Activated T-helper 1 cell treated with Interleukin-2 at 50 U/mL for 16 hours (primary cell): ENCODE results near the gene SLC25A53.
"Not testable (repeated sequence)": the region's sequence is repeated elsewhere in the genome, so short reads cannot be mapped to it uniquely, and the experiment has no call there.

Experiments used
- DNase-seq: peaks from one replicate; pipeline ENCODE4 v3.0.0-alpha.2; 2020; ENCODE audit warnings: low read depth

The SLC25A53 gene

DNA sequence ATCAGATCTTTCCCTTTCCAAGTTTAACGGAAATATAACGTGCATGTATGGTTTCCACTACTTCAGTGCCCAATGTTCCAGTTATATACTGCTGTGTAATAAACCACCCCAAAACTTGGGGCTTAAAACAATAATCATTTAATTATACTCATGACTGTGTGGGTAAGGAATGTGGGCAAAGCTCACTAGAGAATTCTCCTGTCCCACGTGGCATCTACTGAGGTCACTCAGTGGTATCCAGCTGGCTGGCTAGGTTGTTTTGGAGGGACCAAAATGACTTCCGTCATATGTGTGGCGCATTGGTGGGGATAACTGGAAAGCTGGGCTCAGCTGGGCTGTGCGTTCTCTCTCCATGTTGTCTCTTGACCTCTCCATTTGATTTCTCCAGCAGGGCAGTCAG is 26.0 kb downstream of the SLC25A53 start:
- no peak for DNase-seq

- DNase-seq: no peak
Observed at GRCh38 chrX:104126856-104127255, 30.0 kb downstream of the SLC25A53 start.

GRCh38 chrX:104122829-104123228 is 34.0 kb downstream of the SLC25A53 start:
- DNase-seq: no peak

- no peak for DNase-seq
Observed at GRCh38 chrX:104118765-104119164, 38.0 kb downstream of the SLC25A53 start.

GRCh38 chrX:104117759-104118158 is 39.0 kb downstream of the SLC25A53 start:
- no peak for DNase-seq

- DNase-seq: peak; percentile 17
Observed at GRCh38 chrX:104113222-104113965, 43.4 kb downstream of the SLC25A53 start.

- peak; percentile 23 for DNase-seq
Observed at GRCh38 chrX:104112326-104112951, 44.4 kb downstream of the SLC25A53 start, which contains the start of gene ZCCHC18. TSS of gene ZCCHC18 (plus strand) at chrX:104112523. CDS start at chrX:104114112, 1,589 bp downstream.

DNA sequence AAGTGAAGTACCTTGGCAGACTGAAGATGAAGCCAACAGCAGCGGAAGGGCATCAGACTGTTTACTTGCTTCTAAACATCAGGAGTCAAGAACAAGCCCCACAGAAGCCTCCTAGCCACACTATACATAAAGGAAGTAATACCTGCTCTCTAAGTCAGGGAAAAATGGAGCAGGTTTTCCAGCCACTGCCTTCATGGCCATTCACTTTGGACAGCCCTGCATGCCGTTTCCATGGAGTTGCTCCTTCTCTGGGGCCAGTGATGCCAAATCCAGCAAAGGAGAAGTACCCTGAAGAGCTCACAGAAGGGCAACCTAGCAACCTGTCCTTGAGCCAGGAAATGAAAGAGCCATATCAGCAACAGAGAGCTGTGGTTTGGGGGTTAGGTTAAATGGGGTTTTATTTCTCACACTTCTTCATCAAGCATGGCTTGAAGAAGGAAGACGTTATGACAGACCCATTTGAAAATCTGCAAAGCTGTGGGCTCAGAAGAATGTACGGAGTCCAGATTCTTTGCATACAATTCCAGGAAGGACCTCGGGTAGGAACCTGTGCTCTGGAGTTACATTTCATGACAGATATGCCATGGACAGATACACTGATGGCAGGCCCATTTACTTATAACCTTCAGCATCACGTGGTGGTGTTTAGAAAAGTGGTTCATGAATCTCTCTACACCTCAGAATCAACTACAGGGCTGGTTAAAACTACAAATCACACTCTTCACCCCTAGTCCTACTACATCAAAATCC is 46.1 kb downstream of the SLC25A53 start:
- DNase-seq: not testable (repeated sequence)

- DNase-seq: no peak
Observed at GRCh38 chrX:104108955-104109354, 47.9 kb downstream of the SLC25A53 start.

GRCh38 chrX:104105330-104106262 is 51.2 kb downstream of the SLC25A53 start:
- DNase-seq: no peak

DNA sequence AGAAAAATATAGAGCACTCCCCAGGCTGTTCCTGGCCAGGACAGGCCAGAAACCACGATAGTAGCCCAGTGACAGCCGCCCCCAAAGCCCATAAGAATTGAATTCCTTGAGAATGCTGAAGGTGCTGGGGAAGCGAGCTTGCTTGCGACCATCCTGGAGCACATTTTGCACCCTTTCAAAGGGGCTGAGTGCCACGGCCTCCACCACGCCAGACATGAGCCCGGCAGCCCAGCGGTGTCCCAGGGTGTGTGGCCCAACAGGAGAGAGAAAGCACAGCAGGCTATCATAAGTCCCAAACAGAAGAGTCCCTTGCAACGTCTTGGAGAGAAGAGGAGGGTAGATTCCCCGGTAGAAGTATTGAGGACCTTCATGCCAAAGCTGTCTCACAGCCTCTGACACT is 52.1 kb downstream of the SLC25A53 start:
- no peak for DNase-seq

DNA sequence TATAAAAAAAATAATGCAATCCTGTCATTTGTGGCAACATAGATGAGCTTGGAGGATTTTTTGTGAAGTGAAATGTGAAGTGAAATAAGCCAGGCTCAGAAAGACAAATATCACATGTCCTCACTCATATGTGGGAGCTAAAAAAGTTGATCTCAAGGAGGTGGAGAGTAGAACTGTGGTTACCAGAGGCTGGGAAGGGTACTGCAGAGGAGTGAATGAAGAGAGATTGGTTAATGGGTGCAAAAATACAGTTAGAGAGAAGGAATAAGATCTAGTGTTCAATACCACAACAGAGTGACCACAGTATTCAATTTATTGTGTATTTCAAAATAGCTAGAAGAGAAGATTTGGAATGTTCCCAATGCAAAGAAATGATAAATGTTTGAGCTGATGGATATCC is 57.9 kb downstream of the SLC25A53 start:
- DNase-seq: no peak

GRCh38 chrX:104098151-104098808 is 58.5 kb downstream of the SLC25A53 start:
- peak; percentile 15 for DNase-seq

GRCh38 chrX:104085919-104086318 is 70.9 kb downstream of the SLC25A53 start:
- no peak for DNase-seq

DNA sequence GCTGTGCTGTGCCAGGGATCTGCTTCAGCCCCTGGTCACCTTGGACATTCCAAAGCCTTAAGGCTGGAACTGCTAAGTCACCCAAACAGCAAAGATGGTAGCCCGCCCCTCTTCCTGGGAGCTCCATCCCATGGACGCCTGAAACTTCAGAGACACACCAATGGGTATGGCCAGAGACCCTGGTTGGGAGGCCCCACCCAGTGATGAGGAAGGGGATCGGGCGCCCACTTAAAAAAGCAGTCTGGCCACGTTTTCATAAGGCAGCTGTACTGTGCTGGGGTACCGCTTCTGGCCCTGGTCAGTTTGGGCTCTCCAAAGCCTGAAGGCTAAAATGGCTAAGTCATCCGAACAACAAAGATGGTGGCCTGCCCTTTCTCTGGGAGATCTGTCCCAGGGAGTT is 71.3 kb downstream of the SLC25A53 start:
- DNase-seq: no peak

- DNase-seq: no peak
Observed at GRCh38 chrX:104084534-104085277, 72.1 kb downstream of the SLC25A53 start.

DNA sequence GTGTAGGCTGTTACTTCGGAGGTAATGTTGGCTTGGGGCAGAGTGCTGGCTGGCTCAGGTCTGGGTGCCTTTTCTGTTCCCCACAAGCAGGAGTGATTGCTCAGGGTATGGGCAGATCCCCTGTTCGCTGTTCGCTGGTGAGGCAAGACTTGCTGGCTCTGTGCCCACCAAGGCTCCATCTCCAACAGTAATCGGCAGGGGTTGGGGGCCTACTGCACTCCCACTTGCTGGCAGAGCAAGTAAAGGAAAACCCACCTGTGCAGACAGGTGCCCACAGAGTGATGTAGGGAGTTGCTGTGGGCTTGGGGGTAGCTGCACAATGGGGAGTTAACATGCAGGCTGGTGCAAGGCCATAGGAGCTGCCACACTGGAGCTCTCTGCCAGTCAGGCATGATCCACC is 72.7 kb downstream of the SLC25A53 start:
- no peak for DNase-seq

- not testable (repeated sequence) for DNase-seq
Observed at GRCh38 chrX:104077854-104078253, 79.0 kb downstream of the SLC25A53 start.

DNA sequence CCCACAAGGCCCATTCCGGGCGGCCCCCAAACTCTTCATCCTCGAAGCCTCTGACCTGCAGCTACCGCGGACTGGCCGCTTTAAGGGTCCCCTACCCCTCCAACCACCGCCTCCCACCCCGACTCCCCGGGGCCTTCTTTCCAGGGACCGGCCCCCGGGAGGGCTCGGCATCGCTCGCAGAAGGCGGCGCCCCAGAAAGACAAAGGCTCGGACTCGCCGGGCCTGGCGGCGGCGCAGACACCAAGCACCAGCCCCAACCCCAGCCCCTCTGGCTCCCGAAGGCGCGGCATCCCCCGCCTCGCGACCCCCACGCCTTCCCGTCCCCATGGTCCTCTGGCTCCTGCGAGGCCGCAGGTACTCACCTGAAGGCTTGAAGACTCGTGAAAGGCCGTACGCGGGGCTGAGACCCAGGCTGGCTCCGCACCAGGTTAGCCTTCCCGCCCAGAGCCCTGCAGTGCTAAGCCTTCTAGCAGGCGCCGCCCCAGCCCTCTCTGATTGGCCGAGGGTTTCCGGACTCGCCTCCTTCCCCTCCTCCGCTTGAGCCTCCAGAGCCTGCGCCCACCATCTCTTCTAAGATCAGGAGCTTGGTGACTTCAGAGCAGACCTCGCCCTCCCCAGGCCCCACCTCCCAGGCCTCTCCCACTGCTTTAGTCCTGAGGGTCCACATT is 80.9 kb downstream of the SLC25A53 start, which contains the start of gene TMSB15C:
Gene TMSB15C (minus strand): TSS at position 459 of the 668 bp plus-strand sequence.
- DNase-seq: not testable (repeated sequence)

GRCh38 chrX:104062636-104063035 is 94.2 kb downstream of the SLC25A53 start:
- not testable (repeated sequence) for DNase-seq
